Measurements from ENCODE around the gene TMEM108. TPM values are rescaled to one million over a fixed set of nuclear protein-coding genes. Genes with fewer than 3 reads are reported as not detected.

TMEM108 gene
- total and polyA plus RNA-seq, 10 of the 15 experiments (the other 5 are each of a cell fraction or from before 2014, with no cell fraction given): 0.02 to 0.58 (median 0.12) TPM; not detected in 5

GRCh38 chr3:133230195-133230594 is 192.0 kb downstream of the TMEM108 start:
- 34% methylated on average over 4 of the region's 4 CpGs for WGBS (ENCODE audit: insufficient coverage, insufficient replicate concordance, low lambda C conversion rate, missing lambda C conversion rate)
- DNase-seq (ENCODE audit: low read depth, low spot score) (no peak), ATAC-seq (no peak), FAIRE-seq (no peak)
- H4K20me1 ChIP-seq (ENCODE audit: control insufficient read depth, insufficient read depth): no peaks in the 10 kb centered on the region
- no TSS peak for BruUV-seq (replicated peaks)
- H3K27ac ChIP-seq (ENCODE audit: control insufficient read depth, insufficient read depth): no peak overlapping the region
- no peak overlapping the region for H3K9ac ChIP-seq (ENCODE audit: control insufficient read depth, insufficient read depth, low read length)
- H3K4me1 ChIP-seq (ENCODE audit: control insufficient read depth, insufficient read depth, low read length): no peaks in the 10 kb centered on the region
- CTCF ChIA-PET: no interaction called here
- POLR2A ChIA-PET: no interaction called here
- no peaks in the 10 kb centered on the region for H3K27me3 ChIP-seq (replicated peaks in 1 of 2; ENCODE audit: control insufficient read depth in 2 of 2, insufficient read depth in 2 of 2, low read length in 1 of 2)
- RAD21 ChIA-PET (ENCODE audit: unreplicated experiment): no interaction called here
- no peaks in the 10 kb centered on the region for H3K79me2 ChIP-seq (ENCODE audit: control insufficient read depth, insufficient read depth, low read length)
- no peaks in the 10 kb centered on the region for H3K36me3 ChIP-seq (ENCODE audit: control insufficient read depth in 2 of 2, insufficient read depth in 2 of 2, low read length in 1 of 2)
- SMC1A ChIA-PET (ENCODE audit: uncharacterized antibody, unreplicated experiment): interaction anchor here (0.6 kb wide), 1 partner anchor 9 kb away, joined by 3 read pairs; no protein-coding TSS in a partner anchor
- no peak overlapping the region for H3K4me3 ChIP-seq
- no peak overlapping the region for H3K4me2 ChIP-seq (ENCODE audit: control insufficient read depth, insufficient read depth)
- H3K9me3 ChIP-seq (replicated peaks; ENCODE audit: control insufficient read depth, insufficient read depth, low read length): no peaks in the 10 kb centered on the region; the same call in 2 of the 3 replicates
- in situ Hi-C loops (cut with MboI) (no loop called here), intact Hi-C loops (cut with micrococcal nuclease; ENCODE audit: unreplicated experiment) (no loop called here)
- no peak overlapping the region for H2AFZ ChIP-seq (ENCODE audit: control insufficient read depth, low read depth, low read length)
- TF ChIP-seq ZBTB40 (IDR thresholded peaks at IDR 0.05; ENCODE audit: borderline replicate concordance) (no peak), NR2C2 (IDR thresholded peaks at IDR 0.05; ENCODE audit: borderline replicate concordance, control insufficient read depth, insufficient read length, low read depth) (no peak), FOS (IDR thresholded peaks at IDR 0.05; ENCODE audit: borderline replicate concordance, extremely low read depth, insufficient read length) (no peak), PAX8 (IDR thresholded peaks at IDR 0.05) (no peak), RAD21 (IDR thresholded peaks at IDR 0.05; ENCODE audit: insufficient read depth, low read depth, low read length) (no peak)

Measured in GM12878 (cell line).